GM21526 (cell line): ENCODE results near the gene SERPINB6.
"Not testable (repeated sequence)": the region's sequence is repeated elsewhere in the genome, so short reads cannot be mapped to it uniquely, and the experiment has no call there.

Source experiments
- ATAC-seq: cut with Tn5 transposase; IDR thresholded peaks from one replicate; pipeline ENCODE4 v1.9.1; 2021; ENCODE audit warnings: moderate library complexity; ENCODE audit not compliant: unreplicated experiment, low FRiP score

The SERPINB6 gene

GRCh38 chr6:2917065-2917464, 54.3 kb downstream of the SERPINB6 start:
- no peak for ATAC-seq

GRCh38 chr6:2916158-2916925, 55.0 kb downstream of the SERPINB6 start:
- no peak for ATAC-seq

DNA sequence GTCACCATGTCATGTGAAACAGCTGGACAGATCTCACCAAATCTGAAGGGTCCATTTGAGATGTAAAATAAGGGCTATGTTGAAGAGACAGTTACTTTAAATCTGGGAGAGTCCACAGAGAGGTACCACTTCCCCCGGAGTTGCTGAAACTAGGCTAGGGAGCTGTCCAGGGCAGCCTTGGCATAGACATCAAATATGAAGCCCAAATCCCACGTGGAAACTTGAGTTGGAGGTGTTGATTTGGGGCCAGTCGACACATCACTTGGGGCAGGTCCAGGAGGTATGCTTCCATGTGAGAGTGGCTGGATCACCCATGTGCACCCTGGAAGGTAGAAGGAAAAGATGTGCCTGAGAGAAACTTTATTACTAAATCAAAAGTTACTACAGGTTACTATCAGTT, 56.2 kb downstream of the SERPINB6 start:
- ATAC-seq, result no peak

- no peak for ATAC-seq
Observed at GRCh38 chr6:2914318-2914660, 57.1 kb downstream of the SERPINB6 start.

DNA sequence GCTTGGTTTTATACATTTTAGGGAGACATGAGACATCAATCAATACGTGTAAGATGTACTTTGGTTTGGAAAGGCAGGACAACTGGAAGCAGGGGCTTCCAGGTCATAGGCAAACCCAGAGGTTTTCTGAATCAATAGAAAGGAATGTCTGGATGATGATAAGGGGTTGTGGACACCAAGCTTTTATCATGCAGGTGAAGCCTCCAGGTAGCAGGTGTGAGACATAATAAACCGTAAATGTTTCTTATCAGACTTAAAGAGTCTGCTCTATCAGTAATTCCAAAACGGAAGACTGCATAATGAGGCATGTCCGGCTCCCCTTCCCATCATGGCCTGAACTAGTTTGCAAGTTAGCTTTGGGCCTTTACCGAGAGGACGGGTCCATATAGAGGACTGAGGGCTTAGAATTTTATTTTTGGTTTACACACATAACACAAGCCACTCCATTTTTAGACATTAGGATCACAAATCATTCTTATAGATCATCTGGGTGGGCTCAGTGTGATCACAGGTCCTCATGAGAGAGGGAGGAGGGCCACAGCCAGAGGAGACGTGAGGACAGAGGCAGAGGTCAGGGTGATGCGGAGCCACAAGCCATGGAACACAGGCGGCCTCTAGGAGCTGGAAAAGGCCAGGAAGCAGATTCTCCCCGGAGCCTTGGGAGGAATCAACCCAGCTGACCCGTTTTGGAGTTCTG, 57.6 kb downstream of the SERPINB6 start:
- no peak for ATAC-seq

DNA sequence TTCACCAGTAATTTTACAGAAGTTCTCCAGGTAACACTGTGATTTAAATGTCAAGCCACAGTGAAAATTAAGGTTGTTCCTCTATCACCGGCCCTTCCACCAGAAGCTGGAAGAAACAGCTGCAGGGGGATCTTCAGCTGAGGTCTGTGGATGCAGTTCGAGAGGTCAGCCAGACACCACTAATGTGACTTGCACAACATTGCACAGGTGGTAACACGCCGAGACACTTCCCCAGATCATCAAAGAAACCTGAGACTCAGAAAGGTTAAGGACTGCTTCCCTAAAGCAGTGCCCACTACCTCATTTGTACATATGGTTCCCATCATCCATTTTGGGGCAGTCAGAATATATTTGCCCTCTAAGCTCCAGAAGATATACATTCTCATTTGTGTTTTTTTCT, 60.2 kb downstream of the SERPINB6 start:
- ATAC-seq, result no peak

- no peak for ATAC-seq
Observed at GRCh38 chr6:2909718-2910117, 61.6 kb downstream of the SERPINB6 start.

- ATAC-seq, result not testable (repeated sequence)
Observed at GRCh38 chr6:2909051-2909606, 62.2 kb downstream of the SERPINB6 start.

DNA sequence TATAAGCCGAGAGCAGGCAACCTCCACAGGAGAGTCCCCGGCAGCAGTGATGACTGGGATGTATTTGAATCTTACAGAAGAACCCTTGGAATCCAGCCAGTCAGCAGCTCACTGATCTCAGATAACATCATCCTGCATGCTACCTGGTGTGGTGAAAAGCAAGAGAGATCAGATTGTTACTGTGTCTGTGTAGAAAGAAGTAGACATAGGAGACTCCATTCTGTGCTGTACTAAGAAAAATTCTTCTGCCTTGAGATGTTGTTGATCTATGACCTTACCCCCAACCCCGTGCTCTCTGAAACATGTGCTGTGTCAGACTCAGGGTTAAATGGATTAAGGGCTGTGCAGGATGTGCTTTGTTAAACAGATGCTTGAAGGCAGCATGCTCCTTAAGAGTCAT, 62.9 kb downstream of the SERPINB6 start:
- ATAC-seq, result not testable (repeated sequence)

DNA sequence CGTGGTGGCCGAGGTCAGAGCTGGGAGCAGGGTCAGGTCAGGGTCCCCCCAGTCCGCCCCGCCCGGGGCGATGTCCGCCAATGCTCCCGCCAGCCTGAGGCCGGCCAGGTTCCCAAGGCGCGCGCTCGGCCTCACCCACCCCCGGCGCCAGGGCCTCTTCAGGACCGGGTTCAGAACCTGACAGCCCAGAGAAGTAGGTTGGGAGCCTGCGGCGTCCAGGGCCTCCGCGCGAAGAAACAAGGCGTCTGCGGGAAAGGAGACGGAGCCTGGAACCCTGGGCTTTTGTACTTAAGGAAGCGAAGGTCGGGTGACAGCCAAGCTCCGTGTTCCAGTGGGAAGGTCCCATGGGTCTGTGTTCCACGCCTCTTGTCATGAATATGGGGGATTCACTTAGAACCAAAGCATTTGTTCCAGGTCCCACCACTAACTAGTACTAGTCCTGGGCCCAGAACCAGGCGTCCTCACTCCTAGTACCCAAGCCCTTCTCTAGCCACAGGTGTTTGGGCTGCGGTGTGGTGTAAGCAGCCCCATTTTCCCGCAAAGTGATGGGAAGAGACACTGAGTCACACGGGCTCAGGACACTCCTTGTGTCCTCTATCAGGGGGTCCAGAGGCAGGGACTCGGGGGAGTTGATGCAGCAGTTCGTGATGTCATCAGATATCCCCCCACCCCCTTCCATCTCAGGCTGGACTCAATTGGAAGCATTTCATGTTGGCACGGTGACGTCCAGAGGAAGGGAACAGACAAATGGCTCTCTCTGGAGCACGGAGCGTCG, 67.8 kb downstream of the SERPINB6 start:
- not testable (repeated sequence) for ATAC-seq

DNA sequence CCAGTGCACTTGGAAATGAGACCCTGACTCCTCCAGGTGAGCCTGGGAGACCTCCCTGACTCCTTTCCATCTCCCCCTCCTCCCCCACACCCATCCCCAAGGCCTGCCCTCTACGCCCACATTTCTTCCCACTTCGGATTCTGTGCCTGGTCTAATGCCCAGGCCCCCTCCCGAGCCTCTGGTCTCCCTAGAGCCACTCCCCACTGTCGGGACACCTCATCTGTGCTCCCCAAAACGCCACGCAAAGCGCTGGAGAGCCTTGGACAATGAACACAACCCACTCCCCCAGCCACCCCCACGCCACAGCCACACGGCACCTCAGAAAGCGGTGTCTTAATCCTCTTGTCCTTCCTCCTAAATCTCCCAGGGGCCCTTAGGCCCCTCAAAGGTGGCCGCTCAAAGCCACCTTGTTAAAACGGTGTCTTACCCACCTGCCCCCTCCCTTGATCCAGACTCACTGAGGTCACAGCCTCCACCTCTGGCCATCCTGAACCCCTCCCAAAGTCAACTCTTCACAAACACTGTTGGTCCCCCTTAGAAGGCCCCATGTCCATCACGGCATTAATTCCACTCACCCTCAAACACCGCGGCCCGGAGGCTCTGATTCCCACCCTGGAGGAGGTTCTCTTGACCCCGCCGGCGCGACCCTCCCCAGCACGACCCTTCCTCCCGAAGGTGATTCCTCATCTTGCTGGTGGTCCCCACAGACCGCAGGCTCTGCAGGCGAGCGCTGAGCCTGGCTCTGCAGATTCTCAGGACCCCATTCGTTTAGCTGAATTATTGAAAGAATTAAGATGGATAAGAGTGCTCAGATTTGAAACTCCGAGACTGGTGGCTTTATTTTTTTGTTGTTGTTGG, 69.5 kb downstream of the SERPINB6 start:
- ATAC-seq, result not testable (repeated sequence)

- no peak for ATAC-seq
Observed at GRCh38 chr6:2900821-2901644, 70.3 kb downstream of the SERPINB6 start.

DNA sequence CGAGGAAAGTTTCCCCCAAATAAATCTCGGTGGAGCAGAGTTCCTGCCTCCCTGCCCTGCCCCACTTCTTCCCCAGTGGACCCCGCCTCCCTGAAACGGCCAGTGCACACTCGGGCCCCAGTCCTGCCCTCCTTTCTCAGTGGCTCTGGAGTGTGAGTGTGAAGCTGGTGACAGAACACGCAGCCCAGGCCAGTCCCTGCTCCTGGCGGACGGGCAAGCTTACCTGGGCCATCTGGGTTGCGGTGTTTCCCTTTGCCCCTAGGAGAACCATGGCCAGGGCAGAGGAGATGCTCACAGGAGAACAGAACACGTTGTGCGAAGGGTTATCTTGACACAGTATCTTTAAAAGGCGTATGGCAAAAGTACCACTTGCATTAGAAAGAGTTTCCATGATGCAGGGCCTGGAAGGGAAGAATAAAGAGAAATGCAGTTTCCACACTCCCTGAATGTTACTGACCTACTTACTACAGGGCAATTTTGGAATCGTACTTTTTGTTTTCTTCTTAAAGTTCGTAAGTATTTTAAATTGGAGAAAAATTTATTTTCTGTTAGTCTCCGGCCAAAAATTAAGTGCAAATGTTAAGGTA, 71.1 kb downstream of the SERPINB6 start:
- no peak for ATAC-seq

GRCh38 chr6:2899596-2899995, 71.8 kb downstream of the SERPINB6 start:
- no peak for ATAC-seq
